Esophagus squamous epithelium (tissue), 5 donors: ENCODE data around the gene MXRA8. TPM values are rescaled to one million over a fixed set of nuclear protein-coding genes. Genes with fewer than 3 reads are reported as not detected.

Experiments
- DNase-seq: peaks from one replicate; lab custom pipeline; 2025; lab: John Stamatoyannopoulos, UW
- H3K27ac ChIP-seq, 4 donors: fragments of 200-600 bp; sonication (generic); one replicate each; pipeline ENCODE4 v1.5.1; 2016 to 2019; ENCODE audit warnings: mild to moderate bottlenecking in 1 of 4
- H3K27me3 ChIP-seq, 4 donors: fragments of 200-600 bp; sonication (generic); 1 replicate in 3 of 4; 2 replicates in 1 of 4; pipeline versions ENCODE4 v1.5.1 to v1.6.0; 2017 to 2021; ENCODE audit warnings: antibody characterized with exemption in 1 of 4
- H3K36me3 ChIP-seq, 3 donors: fragments of 200-600 bp; sonication (generic); one replicate each; pipeline ENCODE4 v1.5.1; 2016 to 2019
- H3K4me1 ChIP-seq, 3 donors: fragments of 200-600 bp; sonication (generic); one replicate each; pipeline ENCODE4 v1.5.1; 2017 to 2019
- H3K4me3 ChIP-seq, 4 donors: fragments of 200-600 bp; sonication (generic); 1 replicate in 3 of 4; 2 replicates in 1 of 4; pipeline ENCODE4 v1.5.1; 2016 to 2019; ENCODE audit warnings: mild to moderate bottlenecking in 2 of 4, moderate library complexity in 1 of 4
- H3K9me3 ChIP-seq, 3 donors: fragments of 200-600 bp; sonication (generic); one replicate each; pipeline ENCODE4 v1.5.1; 2016 to 2019
- CTCF ChIP-seq, 6 experiments: fragments of 450-650 bp in 4 of 6; fragments of 200-600 bp in 2 of 6; sonication (generic) in 2 of 6; IDR thresholded peaks; one replicate each; pipeline ENCODE4 v1.5.1; 2016 to 2019; ENCODE audit warnings: antibody characterized with exemption in 6 of 6, mild to moderate bottlenecking in 4 of 6, moderate library complexity in 4 of 6
- POLR2A ChIP-seq, 4 donors: fragments of 450-650 bp; IDR thresholded peaks; one replicate each; pipeline ENCODE4 v1.6.1; 2017; ENCODE audit warnings: antibody characterized with exemption in 4 of 4, mild to moderate bottlenecking in 4 of 4, moderate library complexity in 3 of 4
- WGBS, 2 donors: methylation state at CpG; one replicate each; pipeline ENCODE4 v1.1.5; 2018; 5-methylcytosine and 5-hydroxymethylcytosine counted together
- intact Hi-C: fragments of 100-400 bp; cut with DNase I; formaldehyde crosslinking; loops from one replicate; pipeline ENCODE4 v1.15.0; 2022
- total RNA-seq, 4 donors: library from RNA; depleted of rRNA; stranded (reverse); fragments of >200 nt; gene quantifications; one replicate each; pipeline ENCODE4 v1.1.0, GENCODE V29; 2016
- donor health status: DM: yes; HTN: yes; CAD: no.

MXRA8 gene
- total RNA-seq, 4 donors from 2014 or later = 0.45 to 33.8 (median 12.8) TPM

- WGBS, 2 donors = 0% methylated on average over 3 of the region's 84 CpGs; no CpG with 5 or more reads in 1 of the 2 donors
- TF ChIP-seq POLR2A (IDR thresholded peaks at IDR 0.05) (peak in 2 of 4 donors; percentile 68 to 82), CTCF (IDR thresholded peaks at IDR 0.05) (no peak)
- H3K4me3 ChIP-seq = peak within 1 kb of the TSS; percentile 81 to 100 (median 92)
- DNase-seq = peak; percentile 61
- H3K27me3 ChIP-seq = no peaks in the 10 kb centered on the region
- intact Hi-C loops = no loop called here
- H3K4me1 ChIP-seq = peaks cover 15 to 68% (median 44%) of the 10 kb centered on the region in 3 donors
- peak within 1 kb of the TSS; percentile 95 to 98 (median 96) for H3K27ac ChIP-seq
- H3K36me3 ChIP-seq = peaks cover 13 to 62% (median 19%) of the 10 kb centered on the region in 3 donors
- no peaks in the 10 kb centered on the region for H3K9me3 ChIP-seq
Observed at GRCh38 chr1:1324524-1325287, 33.6 kb downstream of the MXRA8 start, which contains the start of the genes CPTP and INTS11. Gene CPTP, plus strand, starts transcription at chr1:1324802. Its CDS starts 2,109 bp downstream, at chr1:1326911. Gene INTS11, minus strand, starts transcription at chr1:1324660. Its CDS starts 52 bp downstream, at chr1:1324608.

GRCh38 chr1:1324084-1324523 is 34.3 kb downstream of the MXRA8 start:
- intact Hi-C loops = no loop called here
- TF ChIP-seq POLR2A (IDR thresholded peaks at IDR 0.05) = no peak
- Histone ChIP-seq H3K9me3 (no peaks in the 10 kb centered on the region), H3K27me3 (no peaks in the 10 kb centered on the region), H3K27ac (peak overlapping the region; percentile 95 to 98 (median 96)), H3K4me3 (peak overlapping the region; percentile 81 to 100 (median 92)), H3K36me3 (peaks cover 14 to 68% (median 22%) of the 10 kb centered on the region in 3 donors), H3K4me1 (peaks cover 16 to 74% (median 44%) of the 10 kb centered on the region in 3 donors)
- no CpG with 5 or more reads among the region's 41 CpGs for WGBS, 2 donors
- DNase-seq = no peak

- TF ChIP-seq POLR2A (IDR thresholded peaks at IDR 0.05) (no peak), CTCF (IDR thresholded peaks at IDR 0.05) (no peak)
- Histone ChIP-seq H3K4me1 (peaks cover 25 to 86% (median 56%) of the 10 kb centered on the region in 3 donors), H3K4me3 (peak overlapping the region in 1 of 4 donors; percentile 100), H3K27me3 (no peaks in the 10 kb centered on the region), H3K36me3 (peaks cover 14 to 62% (median 18%) of the 10 kb centered on the region in 3 donors), H3K27ac (no peak overlapping the region), H3K9me3 (no peaks in the 10 kb centered on the region)
- WGBS, 2 donors = 79 to 83% methylated on average over 3 to 9 of the region's 10 CpGs
- intact Hi-C loops = no loop called here
- DNase-seq = no peak
Observed at GRCh38 chr1:1322952-1323351, 35.4 kb downstream of the MXRA8 start.

GRCh38 chr1:1322418-1322817 is 35.9 kb downstream of the MXRA8 start:
- no peak overlapping the region for H3K4me3 ChIP-seq
- no peaks in the 10 kb centered on the region for H3K27me3 ChIP-seq
- no peak overlapping the region for H3K27ac ChIP-seq
- TF ChIP-seq CTCF (IDR thresholded peaks at IDR 0.05) = no peak
- no peak for TF ChIP-seq POLR2A (IDR thresholded peaks at IDR 0.05)
- peaks cover 30 to 91% (median 61%) of the 10 kb centered on the region in 3 donors for H3K4me1 ChIP-seq
- peaks cover 9 to 58% (median 13%) of the 10 kb centered on the region in 3 donors for H3K36me3 ChIP-seq
- no peaks in the 10 kb centered on the region for H3K9me3 ChIP-seq
- WGBS, 2 donors = 64 to 75% methylated on average over 3 to 10 of the region's 14 CpGs
- DNase-seq = no peak
- intact Hi-C loops = no loop called here

- WGBS, 2 donors = 80% methylated on average over 1 of the region's 8 CpGs; no CpG with 5 or more reads in 1 of the 2 donors
- H3K27me3 ChIP-seq = no peaks in the 10 kb centered on the region
- no peak for DNase-seq
- peaks cover 5 to 58% (median 10%) of the 10 kb centered on the region in 3 donors for H3K36me3 ChIP-seq
- H3K27ac ChIP-seq = peak overlapping the region in 1 of 4 donors; percentile 22
- no peak for TF ChIP-seq CTCF (IDR thresholded peaks at IDR 0.05)
- TF ChIP-seq POLR2A (IDR thresholded peaks at IDR 0.05) = no peak
- H3K9me3 ChIP-seq = no peaks in the 10 kb centered on the region
- H3K4me3 ChIP-seq = no peak overlapping the region
- peaks cover 30 to 91% (median 59%) of the 10 kb centered on the region in 3 donors for H3K4me1 ChIP-seq
- intact Hi-C loops = no loop called here
Observed at GRCh38 chr1:1321477-1321876, 36.9 kb downstream of the MXRA8 start.
